CD14-positive monocyte (primary cell): ENCODE data around the gene GPI. TPM values are rescaled to one million over a fixed set of nuclear protein-coding genes. Genes with fewer than 3 reads are reported as not detected.

Experiments
- DNase-seq, 3 donors: peaks; one replicate each; pipeline ENCODE4 v3.0.0-alpha.2; 2011 to 2022
- H2AFZ ChIP-seq: 2 replicates; pipeline ENCODE4 v1.6.0; 2012; ENCODE audit warnings: mild to moderate bottlenecking, low read depth, low read length, inconsistent platforms; ENCODE audit not compliant: insufficient read depth, poor library complexity, severe bottlenecking
- H3K27ac ChIP-seq, 2 donors: 1 replicate in 1 of 2; 2 replicates in 1 of 2; pipeline ENCODE4 v1.5.1; 2012 to 2013; ENCODE audit warnings: low read length in 2 of 2, control low read depth in 1 of 2, inconsistent platforms in 1 of 2, low read depth in 1 of 2, mild to moderate bottlenecking in 1 of 2
- H3K27me3 ChIP-seq, 2 donors: one replicate each; pipeline versions ENCODE4 v1.6.0 to v1.6.1; 2011 to 2013; ENCODE audit warnings: low read length in 2 of 2; ENCODE audit not compliant: control insufficient read depth in 2 of 2, insufficient read depth in 2 of 2
- H3K36me3 ChIP-seq, 2 donors: replicated peaks in 1 of 2; 1 replicate in 1 of 2; 2 replicates in 1 of 2; pipeline versions ENCODE4 v1.5.1 to v1.6.1; 2012 to 2013; ENCODE audit warnings: low read length in 2 of 2, control low read depth in 1 of 2, inconsistent platforms in 1 of 2, mild to moderate bottlenecking in 1 of 2; ENCODE audit not compliant: insufficient read depth in 2 of 2, control insufficient read depth in 1 of 2
- H3K4me1 ChIP-seq, 2 donors: 1 replicate in 1 of 2; 2 replicates in 1 of 2; pipeline versions ENCODE4 v1.5.1 to v1.6.1; 2012 to 2013; ENCODE audit warnings: low read length in 2 of 2, control low read depth in 1 of 2, inconsistent platforms in 1 of 2, mild to moderate bottlenecking in 1 of 2, moderate library complexity in 1 of 2; ENCODE audit not compliant: insufficient read depth in 2 of 2, control insufficient read depth in 1 of 2
- H3K4me2 ChIP-seq: replicated peaks from 2 replicates; pipeline ENCODE3; 2012; ENCODE audit warnings: low read length, moderate library complexity, mild to moderate bottlenecking; ENCODE audit not compliant: poor library complexity, severe bottlenecking; ENCODE audit errors: extremely low read depth
- H3K4me3 ChIP-seq, 3 experiments: fragments of 200-600 bp in 1 of 3; sonication (generic) in 1 of 3; replicated peaks in 1 of 3; 1 replicate in 2 of 3; 2 replicates in 1 of 3; pipeline ENCODE4 v1.5.1; 2011 to 2013; ENCODE audit warnings: low read length in 3 of 3, mild to moderate bottlenecking in 3 of 3, control low read depth in 2 of 3, low read depth in 2 of 3, inconsistent platforms in 1 of 3, moderate library complexity in 1 of 3
- H3K79me2 ChIP-seq: 2 replicates; pipeline ENCODE4 v1.6.0; 2012; ENCODE audit warnings: mild to moderate bottlenecking, control low read depth, inconsistent platforms, low read length, moderate library complexity; ENCODE audit not compliant: insufficient read depth
- H3K9ac ChIP-seq: 2 replicates; pipeline ENCODE4 v1.6.0; 2017; ENCODE audit warnings: low read length, mild to moderate bottlenecking; ENCODE audit not compliant: insufficient read depth, poor library complexity, severe bottlenecking
- H3K9me3 ChIP-seq, 2 donors: replicated peaks in 1 of 2; 1 replicate in 1 of 2; 2 replicates in 1 of 2; pipeline versions ENCODE4 v1.5.1 to v1.6.1; 2012 to 2013; ENCODE audit warnings: low read length in 2 of 2, control low read depth in 1 of 2; ENCODE audit not compliant: control insufficient read depth in 1 of 2, insufficient read depth in 1 of 2
- H4K20me1 ChIP-seq: 2 replicates; pipeline ENCODE4 v1.6.0; 2012; ENCODE audit warnings: mild to moderate bottlenecking, low read length, control low read depth, moderate library complexity; ENCODE audit not compliant: insufficient read depth
- H3K27ac Mint-ChIP-seq, 7 donors: one replicate each; pipeline ENCODE4 v1.8.0; 2020; ENCODE audit warnings: mild to moderate bottlenecking in 7 of 7, mixed read lengths in 7 of 7, moderate library complexity in 6 of 7, inconsistent platforms in 2 of 7
- H3K27me3 Mint-ChIP-seq, 3 donors: one replicate each; pipeline ENCODE4 v1.8.0; 2021 to 2022; ENCODE audit warnings: low read depth in 3 of 3, mild to moderate bottlenecking in 3 of 3, mixed read lengths in 3 of 3, moderate library complexity in 3 of 3, inconsistent platforms in 1 of 3
- H3K36me3 Mint-ChIP-seq, 2 donors: one replicate each; pipeline ENCODE4 v1.8.0; 2020; ENCODE audit warnings: mixed read lengths in 2 of 2, inconsistent platforms in 1 of 2, mild to moderate bottlenecking in 1 of 2
- H3K4me1 Mint-ChIP-seq: one replicate; pipeline ENCODE4 v1.8.0; 2020; ENCODE audit warnings: mild to moderate bottlenecking, mixed read lengths
- H3K4me3 Mint-ChIP-seq, 2 donors: one replicate each; pipeline ENCODE4 v1.8.0; 2020; ENCODE audit warnings: mild to moderate bottlenecking in 2 of 2, mixed read lengths in 2 of 2, moderate library complexity in 1 of 2
- H3K9me3 Mint-ChIP-seq, 7 donors: one replicate each; pipeline ENCODE4 v1.8.0; 2020 to 2022; ENCODE audit warnings: mixed read lengths in 7 of 7, mild to moderate bottlenecking in 6 of 7, moderate library complexity in 6 of 7, inconsistent platforms in 2 of 7
- CTCF ChIP-seq: fragments of 200-600 bp; IDR thresholded peaks from one replicate; pipeline ENCODE4 v1.8.0; 2022; ENCODE audit warnings: antibody characterized with exemption, mild to moderate bottlenecking
- WGBS: methylation state at CpG from one replicate; pipeline ENCODE4 v1.1.5; 2013; ENCODE audit warnings: missing lambda C conversion rate; ENCODE audit not compliant: insufficient coverage; 5-methylcytosine and 5-hydroxymethylcytosine counted together
- intact Hi-C, 2 donors: fragments of 100-400 bp; cut with micrococcal nuclease; formaldehyde crosslinking; loops; one replicate each; pipeline versions ENCODE4 v1.15.0 to v1.15.1; 2023
- polyA plus RNA-seq, 3 donors: library from polyadenylated mRNA; depleted of rRNA in 1 of 3; unstranded in 2 of 3; stranded (reverse) in 1 of 3; fragments of 300-500 nt in 2 of 3; fragments of >200 nt in 1 of 3; fragmentation: Illumina TruSeq in 2 of 3; gene quantifications; 1 replicate in 2 of 3; 2 replicates in 1 of 3; pipeline ENCODE4 v1.2.3, GENCODE V29; 2012 to 2021

Gene GPI
- polyA plus RNA-seq, 3 donors = 81.2 to 107 (median 95.3) TPM

- H3K4me1 ChIP-seq = no peaks in the 10 kb centered on the region
- H3K4me1 Mint-ChIP-seq = peaks cover 1% of the 10 kb centered on the region
- no peak overlapping the region for H3K9ac ChIP-seq
- peak overlapping the region in 1 of 7 donors; percentile 57 for H3K27ac Mint-ChIP-seq
- no peak overlapping the region for H2AFZ ChIP-seq
- no peak overlapping the region for H3K4me2 ChIP-seq
- no peaks in the 10 kb centered on the region for H3K79me2 ChIP-seq
- no peak overlapping the region for H3K4me3 ChIP-seq
- no peaks in the 10 kb centered on the region for H3K27me3 ChIP-seq
- peaks cover 2 to 5% (median 4%) of the 10 kb centered on the region in 3 donors for H3K27me3 Mint-ChIP-seq
- no peaks in the 10 kb centered on the region for H3K36me3 ChIP-seq
- no peak overlapping the region for H3K27ac ChIP-seq
- peaks cover 6 to 18% of the 10 kb centered on the region in 2 donors for H3K36me3 Mint-ChIP-seq
- H3K9me3 ChIP-seq = peaks cover 0 to 6% of the 10 kb centered on the region in 2 donors
- H3K9me3 Mint-ChIP-seq = peaks cover 2 to 12% (median 11%) of the 10 kb centered on the region in 7 donors
- intact Hi-C loops = no loop called here
- H4K20me1 ChIP-seq = no peaks in the 10 kb centered on the region
- H3K4me3 Mint-ChIP-seq = no peak overlapping the region
- 100% methylated on average over 3 of the region's 11 CpGs for WGBS
- no peak for DNase-seq
- no peak for TF ChIP-seq CTCF
Measured at GRCh38 chr19:34348899-34349487, 16.0 kb upstream of the GPI start.

GRCh38 chr19:34350161-34350561 lies 14.8 kb upstream of the GPI start:
- H3K27me3 Mint-ChIP-seq = peaks cover 2 to 5% (median 4%) of the 10 kb centered on the region in 3 donors
- TF ChIP-seq CTCF = no peak
- Histone ChIP-seq H3K4me3 (no peak overlapping the region), H3K4me2 (no peak overlapping the region), H3K9me3 (peaks cover 0 to 4% of the 10 kb centered on the region in 2 donors), H3K27ac (no peak overlapping the region), H3K27me3 (no peaks in the 10 kb centered on the region), H3K4me1 (no peaks in the 10 kb centered on the region), H2AFZ (no peak overlapping the region), H3K79me2 (no peaks in the 10 kb centered on the region), H3K9ac (no peak overlapping the region), H4K20me1 (no peaks in the 10 kb centered on the region), H3K36me3 (no peaks in the 10 kb centered on the region)
- no peak overlapping the region for H3K27ac Mint-ChIP-seq
- H3K9me3 Mint-ChIP-seq = peaks cover 1 to 10% (median 7%) of the 10 kb centered on the region in 7 donors
- no peak overlapping the region for H3K4me3 Mint-ChIP-seq
- no peak for DNase-seq
- peaks cover 6 to 16% of the 10 kb centered on the region in 2 donors for H3K36me3 Mint-ChIP-seq
- intact Hi-C loops = no loop called here
- peaks cover 1% of the 10 kb centered on the region for H3K4me1 Mint-ChIP-seq
- 84% methylated on average over 6 of the region's 7 CpGs for WGBS
